ENCODE results near the gene NF1.

Gene NF1

GRCh38 chr17:31158746-31159377 is 64.1 kb downstream of the NF1 start:
- no peaks in the 10 kb centered on the region for H3K36me3 ChIP-seq (ENCODE audit: insufficient read depth)
- peaks cover 14% of the 10 kb centered on the region for H3K4me1 ChIP-seq (ENCODE audit: low read depth, poor library complexity, severe bottlenecking)
- H3K4me2 ChIP-seq: peak overlapping the region; percentile 7; the same call in 1 of the 2 replicates
- no peak for TF ChIP-seq CTCF (conservative IDR thresholded peaks at IDR 0.05; ENCODE audit: low read depth, low read length)
- H3K79me2 ChIP-seq (ENCODE audit: insufficient read depth, low read depth): no peaks in the 10 kb centered on the region
- H3K27ac ChIP-seq: no peak overlapping the region
- H2AFZ ChIP-seq (ENCODE audit: low read depth): no peak overlapping the region
- no peaks in the 10 kb centered on the region for H3K27me3 ChIP-seq (ENCODE audit: insufficient read depth, low read depth)
- no peak overlapping the region for H3K4me3 ChIP-seq (IDR thresholded peaks at IDR 0.05; ENCODE audit: insufficient read depth, low read depth, low read length)
- no peaks in the 10 kb centered on the region for H4K20me1 ChIP-seq (ENCODE audit: insufficient read depth)
- H3K9ac ChIP-seq: no peak overlapping the region

DNA sequence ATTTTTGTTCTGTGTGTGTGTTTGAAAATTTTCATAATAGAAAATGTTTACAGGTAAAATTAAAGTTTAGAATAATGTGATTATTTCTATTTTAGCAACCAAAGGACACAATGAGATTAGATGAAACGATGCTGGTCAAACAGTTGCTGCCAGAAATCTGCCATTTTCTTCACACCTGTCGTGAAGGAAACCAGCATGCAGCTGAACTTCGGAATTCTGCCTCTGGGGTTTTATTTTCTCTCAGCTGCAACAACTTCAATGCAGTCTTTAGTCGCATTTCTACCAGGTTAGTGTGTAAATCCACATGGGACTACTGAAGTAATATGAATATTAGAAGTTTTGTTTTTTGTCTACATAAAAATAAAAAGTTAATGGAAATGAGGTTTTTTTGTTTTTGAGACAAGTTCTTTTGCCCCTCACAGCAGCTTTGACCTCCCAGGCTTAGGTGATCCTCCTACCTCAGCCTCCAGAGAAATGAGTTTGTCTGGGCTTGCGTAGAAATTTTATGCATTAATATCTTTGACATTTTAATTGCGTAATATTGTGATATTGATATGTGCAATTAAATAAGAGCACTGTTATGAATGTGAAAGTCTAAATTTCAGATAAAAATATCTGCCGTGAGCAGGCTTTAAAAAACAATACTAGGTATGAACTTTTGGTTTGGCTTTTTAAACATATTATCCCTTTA is 68.5 kb downstream of the NF1 start:
- Histone ChIP-seq H3K4me1 (ENCODE audit: low read depth, poor library complexity, severe bottlenecking) (peaks cover 11% of the 10 kb centered on the region), H4K20me1 (ENCODE audit: insufficient read depth) (no peaks in the 10 kb centered on the region), H3K9ac (no peak overlapping the region), H3K4me3 (IDR thresholded peaks at IDR 0.05; ENCODE audit: insufficient read depth, low read depth, low read length) (no peak overlapping the region), H3K27me3 (ENCODE audit: insufficient read depth, low read depth) (no peaks in the 10 kb centered on the region), H3K4me2 (no peak overlapping the region), H2AFZ (ENCODE audit: low read depth) (no peak overlapping the region), H3K79me2 (ENCODE audit: insufficient read depth, low read depth) (no peaks in the 10 kb centered on the region), H3K27ac (no peak overlapping the region), H3K36me3 (ENCODE audit: insufficient read depth) (no peaks in the 10 kb centered on the region)
- no peak for TF ChIP-seq CTCF (conservative IDR thresholded peaks at IDR 0.05; ENCODE audit: low read depth, low read length)

- no peak overlapping the region for H3K4me3 ChIP-seq (IDR thresholded peaks at IDR 0.05; ENCODE audit: insufficient read depth, low read depth, low read length)
- H3K79me2 ChIP-seq (ENCODE audit: insufficient read depth, low read depth): no peaks in the 10 kb centered on the region
- H4K20me1 ChIP-seq (ENCODE audit: insufficient read depth): no peaks in the 10 kb centered on the region
- H3K9ac ChIP-seq: no peak overlapping the region
- H3K36me3 ChIP-seq (ENCODE audit: insufficient read depth): no peaks in the 10 kb centered on the region
- H3K4me2 ChIP-seq: no peak overlapping the region
- TF ChIP-seq CTCF (conservative IDR thresholded peaks at IDR 0.05; ENCODE audit: low read depth, low read length): no peak
- no peak overlapping the region for H2AFZ ChIP-seq (ENCODE audit: low read depth)
- no peaks in the 10 kb centered on the region for H3K27me3 ChIP-seq (ENCODE audit: insufficient read depth, low read depth)
- H3K4me1 ChIP-seq (ENCODE audit: low read depth, poor library complexity, severe bottlenecking): no peaks in the 10 kb centered on the region
- no peak overlapping the region for H3K27ac ChIP-seq
These were observed 72.3 kb downstream of the NF1 start for GRCh38 chr17:31167111-31167510.

GRCh38 chr17:31171701-31172100 is 76.9 kb downstream of the NF1 start:
- Histone ChIP-seq H3K27me3 (ENCODE audit: insufficient read depth, low read depth) (no peaks in the 10 kb centered on the region), H4K20me1 (ENCODE audit: insufficient read depth) (no peaks in the 10 kb centered on the region), H3K36me3 (ENCODE audit: insufficient read depth) (no peaks in the 10 kb centered on the region), H3K4me2 (no peak overlapping the region), H3K4me3 (IDR thresholded peaks at IDR 0.05; ENCODE audit: insufficient read depth, low read depth, low read length) (no peak overlapping the region), H3K27ac (no peak overlapping the region), H2AFZ (ENCODE audit: low read depth) (no peak overlapping the region), H3K9ac (no peak overlapping the region), H3K79me2 (ENCODE audit: insufficient read depth, low read depth) (no peaks in the 10 kb centered on the region), H3K4me1 (ENCODE audit: low read depth, poor library complexity, severe bottlenecking) (no peaks in the 10 kb centered on the region)
- TF ChIP-seq CTCF (conservative IDR thresholded peaks at IDR 0.05; ENCODE audit: low read depth, low read length): no peak
